HepG2 (cell line): ENCODE results near the gene C6orf136. TPM values are rescaled to one million over a fixed set of nuclear protein-coding genes. Genes with fewer than 3 reads are reported as not detected.

Experiments
- AGO1 ChIP-seq: fragments of 200-400 bp; formaldehyde crosslinking; IDR thresholded peaks from 2 replicates; pipeline ENCODE4 v1.6.1; 2017; ENCODE audit warnings: mild to moderate bottlenecking, low read depth, low read length, moderate library complexity; ENCODE audit not compliant: poor library complexity, severe bottlenecking
- AKAP8 ChIP-seq: sonication (generic); formaldehyde crosslinking; IDR thresholded peaks from 2 replicates; pipeline ENCODE4 v1.5.1; 2020; ENCODE audit warnings: mild to moderate bottlenecking, missing genetic modification reagents
- ATF6 ChIP-seq: sonication (generic); formaldehyde crosslinking; conservative IDR thresholded peaks from 2 replicates; pipeline ENCODE4 v1.4.0; 2020; ENCODE audit warnings: missing genetic modification reagents
- EZH2 ChIP-seq: conservative IDR thresholded peaks from 2 replicates; pipeline ENCODE4 v1.6.1; 2012; ENCODE audit warnings: mild to moderate bottlenecking, low read depth, low read length, moderate library complexity
- HMGXB3 ChIP-seq: sonication (generic); formaldehyde crosslinking; IDR thresholded peaks from 2 replicates; pipeline ENCODE4 v1.4.0; 2020; ENCODE audit warnings: missing genetic modification reagents, borderline replicate concordance
- NONO ChIP-seq, 2 experiments: fragments of 450-650 bp in 1 of 2; sonication (generic) in 1 of 2; formaldehyde crosslinking in 1 of 2; IDR thresholded peaks in 1 of 2; conservative IDR thresholded peaks in 1 of 2; 2 replicates each; pipeline versions ENCODE4 v1.6.1 to v1.8.0; 2017 to 2022; ENCODE audit warnings: mild to moderate bottlenecking in 1 of 2, missing genetic modification reagents in 1 of 2, moderate library complexity in 1 of 2
- POLR2AphosphoS5 ChIP-seq: IDR thresholded peaks from 2 replicates; pipeline ENCODE4 v1.6.1; 2012; ENCODE audit warnings: low read depth, low read length
- RBFOX2 ChIP-seq: fragments of 200-400 bp; formaldehyde crosslinking; IDR thresholded peaks from 2 replicates; pipeline ENCODE4 v1.6.1; 2017; ENCODE audit warnings: low read depth, mild to moderate bottlenecking, low read length
- TAF1 ChIP-seq: sonication (generic); formaldehyde crosslinking; IDR thresholded peaks from 2 replicates; pipeline ENCODE4 v1.4.0; 2020; ENCODE audit warnings: missing genetic modification reagents
- TBP ChIP-seq: sonication (generic); formaldehyde crosslinking; IDR thresholded peaks from 2 replicates; pipeline ENCODE4 v1.5.0; 2020; ENCODE audit warnings: missing genetic modification reagents
- ZBTB38 ChIP-seq: sonication (generic); formaldehyde crosslinking; IDR thresholded peaks from 2 replicates; pipeline ENCODE4 v1.5.1; 2020; ENCODE audit warnings: mild to moderate bottlenecking, missing genetic modification reagents
- ZNF407 ChIP-seq: sonication (generic); formaldehyde crosslinking; IDR thresholded peaks from one replicate; pipeline ENCODE4 v1.5.1; 2020; ENCODE audit warnings: mild to moderate bottlenecking, missing genetic modification reagents; ENCODE audit errors: not compliant biosample characterization
- ZNF432 ChIP-seq: sonication (generic); formaldehyde crosslinking; IDR thresholded peaks from 2 replicates; pipeline ENCODE4 v1.5.0; 2020; ENCODE audit warnings: missing genetic modification reagents, mild to moderate bottlenecking, borderline replicate concordance
- polyA plus RNA-seq, 8 experiments: library from polyadenylated mRNA; depleted of rRNA in 3 of 8; stranded (reverse) in 7 of 8; unstranded in 1 of 8; fragments of >200 nt; fragmentation: Illumina TruSeq in 4 of 8; extraction: Trizol in 4 of 8; gene quantifications; 2 replicates each; pipeline versions ENCODE4 v1.2.1 to v1.2.3, GENCODE V29; 2011 to 2016; ENCODE audit warnings: low read depth in 4 of 8, missing spikeins in 1 of 8, mixed read lengths in 1 of 8; ENCODE audit not compliant: insufficient read depth in 1 of 8
- total RNA-seq, 5 experiments: library from RNA; depleted of rRNA; stranded (reverse); fragments of >200 nt; fragmentation: Illumina TruSeq; extraction: Trizol; gene quantifications; 2 replicates each; pipeline ENCODE4 v1.2.3, GENCODE V29; 2016; ENCODE audit warnings: low read depth in 1 of 5

C6orf136 gene
- total and polyA plus RNA-seq, 2 of the 13 experiments (the other 11 are each of a cell fraction or from before 2014, with no cell fraction given): 12.0 to 26.2 TPM

GRCh38 chr6:30614044-30614842 is 32.7 kb upstream of the C6orf136 start (continued):
- peak; percentile 39; the same call in 1 of the 2 replicates for TF ChIP-seq HMGXB3 (CRISPR knock-in tag)
- TF ChIP-seq TBP (CRISPR knock-in tag): peak; percentile 75; the same call in 1 of the 2 replicates
- peak; percentile 94 for TF ChIP-seq POLR2AphosphoS5
- TF ChIP-seq ZBTB38 (CRISPR knock-in tag): peak; percentile 51; the same call in 1 of the 2 replicates
- no peak for TF ChIP-seq NONO (IDR thresholded peaks at IDR 0.05)
- TF ChIP-seq NONO (CRISPR knock-in tag; conservative IDR thresholded peaks at IDR 0.05): no peak; the same call in none of the 2 replicates
- peak; percentile 0 for TF ChIP-seq RBFOX2
- TF ChIP-seq ZNF407: no peak
- TF ChIP-seq ZNF432: no peak
- TF ChIP-seq EZH2: no peak
- 0 out of 2 replicates have a peak, but pooled peaks have one; percentile 58 for TF ChIP-seq AKAP8 (CRISPR knock-in tag)
- TF ChIP-seq ATF6 (CRISPR knock-in tag): no peak
- no peak; the same call in 1 of the 2 replicates for TF ChIP-seq TAF1 (CRISPR knock-in tag)
- no peak for TF ChIP-seq AGO1
